Measurements from ENCODE around the gene NFATC1.
A peak's percentile ranks its signal among the peaks of the same experiment; 100 is the strongest.

NFATC1 gene

DNA sequence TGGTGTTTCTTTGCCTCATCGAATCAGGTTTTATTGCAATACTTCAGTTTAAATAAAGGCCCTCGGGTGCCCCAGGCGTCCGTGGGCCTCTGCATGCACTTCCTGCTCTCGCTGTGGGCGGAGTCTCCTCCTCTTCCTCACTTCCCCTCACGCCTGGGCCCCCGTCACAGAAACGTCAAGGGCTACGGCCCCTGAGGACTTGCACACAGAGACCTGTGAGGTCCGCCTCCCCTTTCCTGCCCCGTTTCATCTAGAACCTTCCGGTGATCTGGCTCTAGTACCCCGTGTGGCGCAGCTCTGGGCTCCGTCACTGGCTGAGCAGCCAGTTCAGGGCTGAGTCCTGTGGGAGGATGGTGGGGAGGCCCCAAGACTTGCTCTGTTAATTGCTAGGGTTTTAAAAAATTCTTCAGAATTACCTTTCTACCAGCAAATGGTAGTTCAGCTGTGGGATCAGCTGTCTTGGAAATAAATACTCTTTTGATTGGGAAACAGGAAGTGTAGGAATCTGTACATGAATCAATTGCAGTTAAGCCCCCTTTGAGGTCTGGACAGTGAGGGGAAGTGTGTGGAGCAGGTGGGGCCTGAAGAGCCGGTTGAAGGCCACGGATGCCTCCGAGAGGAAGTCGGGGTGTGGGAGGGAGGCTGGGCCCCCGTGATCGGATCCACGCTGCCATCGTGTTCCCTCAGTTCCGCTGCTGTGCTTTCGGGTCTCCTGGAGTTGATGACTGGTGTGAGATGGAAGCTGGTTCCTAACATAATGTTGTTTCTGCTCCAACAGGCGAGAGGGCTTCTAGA, 10.2 kb downstream of the NFATC1 start:
- peak; percentile 75 to 90 for DNase-seq

DNA sequence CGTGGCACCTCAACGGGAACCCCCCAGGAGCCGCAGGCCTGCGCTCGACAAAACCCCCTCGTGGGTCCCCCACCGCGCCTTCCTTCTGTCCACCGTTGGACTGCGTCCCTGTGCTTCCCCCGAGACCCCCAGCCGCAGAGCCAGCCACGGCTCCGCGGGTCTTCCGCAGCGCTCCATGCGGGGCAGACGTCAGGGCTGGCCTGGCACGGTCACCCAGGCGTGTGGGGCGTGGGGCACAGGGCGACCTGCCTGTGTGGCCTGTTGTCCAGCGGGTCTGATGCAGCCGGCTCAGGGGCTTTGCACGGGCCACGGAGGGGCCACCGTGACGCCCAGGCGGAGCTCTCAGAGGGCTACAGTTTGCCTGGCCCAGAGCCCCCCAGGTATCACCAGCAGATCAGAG, 11.0 kb downstream of the NFATC1 start:
- no peak for DNase-seq

DNA sequence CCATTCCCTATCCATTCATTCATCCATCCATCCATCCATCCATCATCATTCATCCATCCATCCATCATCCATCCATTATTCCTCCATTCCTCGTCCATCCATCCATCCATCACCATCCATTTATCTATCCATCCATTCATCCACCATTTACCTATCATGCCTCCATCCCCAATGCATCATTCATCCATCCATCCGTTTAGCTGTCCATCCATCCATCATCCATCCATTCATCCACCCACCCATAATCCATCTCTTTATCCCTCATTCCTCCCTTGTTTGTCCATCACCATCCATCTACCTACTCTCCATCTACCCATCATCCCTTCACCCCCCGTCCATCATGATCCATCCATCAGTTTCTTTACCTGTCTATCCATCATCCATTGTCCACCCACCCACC, 13.6 kb downstream of the NFATC1 start:
- no peak for DNase-seq

DNA sequence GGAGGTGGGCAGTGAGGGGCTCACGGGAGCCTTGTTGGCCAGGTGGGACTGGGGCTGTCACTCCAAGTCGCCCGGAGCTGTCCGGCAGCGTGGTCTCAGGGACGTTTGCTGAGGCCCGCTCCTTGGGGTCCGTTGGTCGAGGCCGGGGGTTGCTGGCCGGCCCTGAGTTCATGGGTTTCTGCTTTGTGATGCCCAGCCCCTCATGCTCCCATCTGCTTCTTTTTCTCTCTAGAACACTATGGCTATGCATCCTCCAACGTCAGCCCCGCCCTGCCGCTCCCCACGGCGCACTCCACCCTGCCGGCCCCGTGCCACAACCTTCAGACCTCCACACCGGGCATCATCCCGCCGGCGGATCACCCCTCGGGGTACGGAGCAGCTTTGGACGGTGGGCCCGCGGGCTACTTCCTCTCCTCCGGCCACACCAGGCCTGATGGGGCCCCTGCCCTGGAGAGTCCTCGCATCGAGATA, 14.5 kb downstream of the NFATC1 start:
- no peak for DNase-seq

DNA sequence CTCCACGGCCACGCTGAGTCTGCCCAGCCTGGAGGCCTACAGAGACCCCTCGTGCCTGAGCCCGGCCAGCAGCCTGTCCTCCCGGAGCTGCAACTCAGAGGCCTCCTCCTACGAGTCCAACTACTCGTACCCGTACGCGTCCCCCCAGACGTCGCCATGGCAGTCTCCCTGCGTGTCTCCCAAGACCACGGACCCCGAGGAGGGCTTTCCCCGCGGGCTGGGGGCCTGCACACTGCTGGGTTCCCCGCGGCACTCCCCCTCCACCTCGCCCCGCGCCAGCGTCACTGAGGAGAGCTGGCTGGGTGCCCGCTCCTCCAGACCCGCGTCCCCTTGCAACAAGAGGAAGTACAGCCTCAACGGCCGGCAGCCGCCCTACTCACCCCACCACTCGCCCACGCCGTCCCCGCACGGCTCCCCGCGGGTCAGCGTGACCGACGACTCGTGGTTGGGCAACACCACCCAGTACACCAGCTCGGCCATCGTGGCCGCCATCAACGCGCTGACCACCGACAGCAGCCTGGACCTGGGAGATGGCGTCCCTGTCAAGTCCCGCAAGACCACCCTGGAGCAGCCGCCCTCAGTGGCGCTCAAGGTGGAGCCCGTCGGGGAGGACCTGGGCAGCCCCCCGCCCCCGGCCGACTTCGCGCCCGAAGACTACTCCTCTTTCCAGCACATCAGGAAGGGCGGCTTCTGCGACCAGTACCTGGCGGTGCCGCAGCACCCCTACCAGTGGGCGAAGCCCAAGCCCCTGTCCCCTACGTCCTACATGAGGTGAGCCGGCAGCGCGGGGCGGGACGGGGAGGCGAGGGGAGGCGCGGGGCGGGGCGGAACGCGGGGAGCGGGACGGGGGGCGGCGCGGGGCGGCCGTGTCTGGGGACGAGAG, 15.2 kb downstream of the NFATC1 start:
- no peak for DNase-seq

DNA sequence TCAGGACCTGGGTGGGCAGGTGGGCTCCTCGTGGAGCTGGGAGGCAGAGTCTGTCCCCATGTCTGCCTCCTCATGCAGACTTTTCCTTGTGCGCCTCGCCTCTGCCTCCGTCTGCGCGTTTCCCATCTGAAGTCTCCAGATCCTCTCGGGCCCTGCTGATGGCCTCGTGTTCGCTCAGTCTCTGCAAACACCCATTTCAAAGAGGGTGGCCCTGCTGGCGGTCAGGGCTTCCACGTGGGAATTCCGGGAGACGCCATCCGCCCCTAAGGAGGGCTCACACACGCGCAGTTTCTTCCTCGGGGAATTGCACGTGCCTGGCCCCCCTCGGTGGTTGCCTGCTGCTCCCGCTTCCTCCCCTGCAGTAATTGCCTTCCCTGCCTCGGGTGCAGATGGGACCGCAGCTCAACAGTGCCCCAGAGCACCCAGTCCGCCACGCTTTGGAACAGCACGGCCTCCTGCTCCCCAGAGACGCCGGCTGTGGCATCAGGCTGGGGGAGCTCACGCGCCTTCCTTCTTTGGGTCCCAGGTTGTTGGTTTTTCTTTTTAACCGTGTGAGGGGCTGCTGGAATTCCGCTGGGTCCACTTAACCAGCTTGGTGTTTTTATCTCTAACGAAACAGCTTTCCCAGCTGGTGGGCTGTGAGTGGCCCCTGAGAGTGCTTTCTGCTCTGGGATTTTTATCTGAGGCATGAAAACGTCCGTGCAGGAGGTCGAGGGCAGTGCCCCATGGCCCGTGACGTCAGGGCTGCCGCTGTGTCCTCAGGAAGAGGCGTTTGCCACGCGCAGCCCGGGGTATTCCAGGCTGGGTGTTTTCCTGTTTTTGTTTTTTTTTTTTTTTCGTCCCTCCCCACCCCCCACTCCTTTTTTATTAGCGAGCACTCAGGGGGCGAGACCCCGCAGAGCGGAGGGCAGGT, 16.1 kb downstream of the NFATC1 start:
- no peak for DNase-seq

DNA sequence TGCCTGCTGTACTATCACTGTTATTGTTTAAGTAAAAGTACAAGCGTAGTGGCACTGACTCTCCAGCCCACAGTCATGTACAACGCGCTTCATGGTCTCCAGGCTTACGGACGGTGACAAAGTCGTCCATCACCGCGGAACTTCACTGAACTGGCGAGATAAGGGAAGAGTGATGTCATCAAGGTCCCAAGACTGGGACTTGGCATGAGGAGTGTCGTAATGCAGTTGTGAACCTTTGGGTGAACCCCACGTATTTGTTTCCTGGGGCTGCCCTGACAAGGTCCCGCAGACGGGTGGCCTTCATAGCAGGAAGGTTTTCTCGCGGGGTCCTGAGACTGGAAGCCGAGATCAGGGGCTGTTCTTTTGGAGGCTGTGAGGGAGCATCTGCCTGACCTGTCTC, 17.3 kb downstream of the NFATC1 start:
- no peak for DNase-seq

DNA sequence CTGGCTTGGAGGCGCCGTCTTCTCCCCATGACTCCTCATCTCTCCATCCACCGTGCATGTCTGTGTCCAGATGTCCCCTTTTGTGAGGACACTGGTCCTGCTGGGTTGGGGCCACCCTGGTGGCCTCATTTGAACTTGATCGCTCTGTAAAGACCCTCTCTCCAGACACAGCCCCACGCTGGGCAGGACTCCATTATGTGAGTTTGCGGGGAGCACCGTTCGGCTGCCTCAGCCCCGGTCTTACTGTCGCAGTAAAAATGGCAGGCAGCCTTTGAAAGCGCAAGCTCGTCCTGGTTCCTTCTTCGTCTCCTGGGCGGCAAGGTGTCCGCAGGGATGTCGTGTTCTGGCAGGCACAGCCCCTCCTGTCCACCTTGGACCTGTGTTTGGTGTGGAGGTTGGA, 17.7 kb downstream of the NFATC1 start:
- DNase-seq: no peak

DNA sequence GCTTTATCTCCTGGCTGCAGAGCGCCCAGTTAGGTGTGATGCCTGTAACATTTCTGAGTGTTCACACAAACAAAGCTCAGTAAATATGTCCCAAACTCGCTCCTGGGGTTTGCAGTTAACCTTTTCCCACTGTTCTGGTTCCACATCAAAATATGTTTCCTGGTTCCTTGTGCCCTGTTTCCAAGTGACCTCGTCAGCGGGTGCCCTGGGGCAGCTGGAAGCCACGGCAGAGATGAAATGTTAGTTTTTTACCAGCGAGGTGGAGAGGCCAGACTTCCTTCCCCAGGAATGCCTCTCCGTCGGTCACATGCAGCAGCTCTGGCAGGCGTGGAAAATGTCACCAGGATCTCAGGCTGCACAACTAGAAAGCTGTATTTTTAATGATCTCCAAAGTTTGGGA, 18.2 kb downstream of the NFATC1 start:
- DNase-seq: no peak

DNA sequence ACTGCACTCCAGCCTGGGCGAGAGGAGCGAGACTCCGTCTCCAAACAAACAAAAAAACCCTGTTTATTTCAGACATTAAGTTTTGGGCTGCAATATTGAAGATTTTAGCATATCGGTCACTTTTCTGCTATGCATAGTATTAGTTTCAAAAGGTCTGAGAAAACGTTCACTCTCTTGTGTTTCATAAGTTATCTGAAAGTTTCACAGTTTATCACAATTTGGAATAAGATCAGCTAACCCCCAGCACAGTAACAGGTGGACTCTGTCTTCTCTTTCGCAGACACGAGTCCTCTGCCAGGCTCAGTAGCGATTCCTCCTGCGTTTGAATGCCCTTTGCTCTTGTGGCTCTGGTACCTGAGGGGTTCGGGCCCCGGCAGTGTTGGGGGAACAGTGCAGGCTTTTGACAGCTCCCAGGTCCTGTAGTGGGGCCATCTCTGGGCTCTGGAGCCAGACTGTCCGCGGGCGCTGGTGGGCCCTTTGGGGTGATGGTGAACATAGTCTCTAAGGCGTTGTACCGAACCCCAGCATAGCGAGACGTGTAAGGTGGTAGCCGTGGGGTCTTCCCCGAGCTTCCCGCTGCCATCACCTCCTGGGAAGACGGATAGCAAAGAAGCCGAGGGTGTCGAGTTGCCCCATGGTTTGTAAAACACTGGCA, 20.4 kb downstream of the NFATC1 start:
- DNase-seq: no peak

DNA sequence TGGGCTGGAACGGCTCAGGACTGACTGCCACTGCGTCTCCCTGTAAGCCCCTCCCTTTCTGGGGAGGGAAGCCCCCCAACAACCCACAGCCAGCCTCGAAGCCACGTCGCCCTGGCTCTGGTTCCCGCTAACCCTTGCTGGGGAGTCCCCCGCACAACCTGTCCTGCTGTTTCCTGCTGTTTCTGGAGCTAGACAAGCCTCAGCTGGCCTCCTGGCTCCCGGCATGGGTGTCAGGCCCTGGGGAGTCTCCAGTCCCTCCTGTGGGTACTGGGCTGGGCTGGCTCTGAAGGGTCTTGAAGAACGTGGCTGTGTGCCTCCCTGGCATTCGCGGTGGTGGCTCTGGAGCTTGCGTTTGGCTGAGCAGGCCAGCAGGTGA, 20.9 kb downstream of the NFATC1 start:
- no peak for DNase-seq

DNA sequence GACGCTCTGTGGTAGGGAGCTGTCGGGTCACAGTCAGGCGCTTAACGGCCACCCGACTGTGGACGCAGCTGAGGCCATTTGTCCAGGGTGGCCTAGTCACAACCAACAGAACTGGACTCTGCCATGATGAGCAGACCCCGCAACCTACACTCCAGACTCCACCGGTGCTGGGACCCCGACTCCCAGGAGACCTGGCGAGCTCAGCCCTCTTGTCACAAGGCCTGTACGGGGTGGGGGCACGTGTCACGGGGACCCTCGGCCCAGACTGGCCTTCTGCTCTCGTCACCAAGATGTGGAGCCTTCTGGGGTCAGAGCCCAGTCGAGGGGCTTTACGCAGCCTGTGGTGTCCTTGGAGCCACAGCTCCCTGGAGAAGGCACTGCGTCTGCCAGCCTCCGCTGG, 22.5 kb downstream of the NFATC1 start:
- DNase-seq: no peak

DNA sequence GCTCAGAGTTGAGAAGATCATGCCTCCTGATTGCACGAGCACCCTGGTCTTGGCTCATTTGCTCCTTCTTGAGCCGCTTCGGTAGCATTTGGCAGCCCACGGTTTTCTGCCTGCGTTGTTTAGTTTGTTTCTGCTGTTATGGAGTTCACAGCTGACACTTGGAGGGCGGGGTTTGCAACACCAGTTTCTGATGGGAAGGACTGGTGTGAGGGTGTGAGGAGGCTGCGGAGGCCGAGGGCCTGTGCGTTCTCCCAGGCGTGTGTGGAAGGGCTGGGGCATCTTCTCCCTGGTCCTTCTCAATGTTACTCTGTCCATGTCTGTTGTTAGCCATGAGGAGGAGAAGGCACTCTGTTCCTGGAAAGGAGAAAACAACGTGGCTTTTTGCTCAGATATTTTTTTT, 22.9 kb downstream of the NFATC1 start:
- DNase-seq: no peak

DNA sequence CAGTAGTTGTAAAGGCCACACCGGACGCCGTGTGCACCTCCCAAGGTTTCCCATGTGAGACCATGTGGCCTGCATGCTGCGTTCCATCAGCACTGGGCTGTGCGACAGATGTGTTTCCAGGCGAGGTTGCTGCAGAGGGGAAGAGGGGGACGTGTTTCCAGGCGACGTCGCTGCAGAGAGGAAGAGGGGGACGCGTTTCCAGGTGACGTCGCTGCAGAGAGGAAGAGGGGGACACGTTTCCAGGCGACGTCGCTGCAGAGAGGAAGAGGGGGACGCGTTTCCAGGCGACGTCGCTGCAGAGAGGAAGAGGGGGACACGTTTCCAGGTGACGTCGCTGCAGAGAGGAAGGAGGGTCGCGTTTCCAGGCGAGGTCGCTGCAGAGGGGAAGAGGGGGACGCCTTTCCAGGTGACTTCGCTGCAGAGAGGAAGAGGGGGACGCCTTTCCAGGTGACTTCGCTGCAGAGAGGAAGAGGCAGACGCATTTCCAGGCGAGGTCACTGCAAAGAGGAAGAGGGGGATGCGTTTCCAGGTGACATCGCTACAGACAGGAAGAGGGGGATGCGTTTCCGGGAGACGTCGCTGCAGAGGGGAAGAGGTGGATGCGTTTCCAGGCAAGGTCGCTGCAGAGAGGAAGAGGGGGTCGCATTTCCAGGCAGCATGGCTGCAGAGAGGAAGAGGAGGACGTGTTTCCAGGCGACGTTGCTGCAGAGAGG, 24.5 kb downstream of the NFATC1 start:
- no peak for DNase-seq

DNA sequence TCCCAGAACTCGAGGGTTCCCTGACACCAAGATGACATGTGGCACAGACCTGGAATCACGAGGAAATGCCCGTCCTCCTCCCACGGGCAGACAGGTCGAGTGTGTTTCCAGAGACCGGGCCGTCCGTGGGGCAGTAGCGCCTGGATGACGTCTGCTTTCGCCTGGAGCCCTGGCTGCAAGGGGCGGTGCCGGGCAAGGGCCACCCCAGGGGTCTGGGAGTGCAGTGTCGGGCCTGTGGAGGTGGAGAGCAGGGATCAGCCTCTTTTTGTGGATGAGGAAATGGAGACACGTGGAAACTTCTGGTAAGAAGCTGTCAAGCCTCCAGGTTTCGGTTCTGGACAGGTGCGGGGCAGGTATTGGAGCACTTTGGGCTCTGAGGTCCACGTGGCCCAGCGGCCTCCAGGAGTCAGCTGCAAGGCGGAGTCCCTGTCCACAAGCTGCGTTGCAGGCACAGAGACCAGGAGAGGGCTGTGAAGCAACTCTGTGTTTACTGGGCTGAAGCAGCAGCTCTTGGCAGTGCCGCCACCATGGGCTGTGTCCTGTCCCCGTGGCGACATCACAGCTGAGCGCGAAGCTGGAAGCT, 25.6 kb downstream of the NFATC1 start:
- DNase-seq: no peak

DNA sequence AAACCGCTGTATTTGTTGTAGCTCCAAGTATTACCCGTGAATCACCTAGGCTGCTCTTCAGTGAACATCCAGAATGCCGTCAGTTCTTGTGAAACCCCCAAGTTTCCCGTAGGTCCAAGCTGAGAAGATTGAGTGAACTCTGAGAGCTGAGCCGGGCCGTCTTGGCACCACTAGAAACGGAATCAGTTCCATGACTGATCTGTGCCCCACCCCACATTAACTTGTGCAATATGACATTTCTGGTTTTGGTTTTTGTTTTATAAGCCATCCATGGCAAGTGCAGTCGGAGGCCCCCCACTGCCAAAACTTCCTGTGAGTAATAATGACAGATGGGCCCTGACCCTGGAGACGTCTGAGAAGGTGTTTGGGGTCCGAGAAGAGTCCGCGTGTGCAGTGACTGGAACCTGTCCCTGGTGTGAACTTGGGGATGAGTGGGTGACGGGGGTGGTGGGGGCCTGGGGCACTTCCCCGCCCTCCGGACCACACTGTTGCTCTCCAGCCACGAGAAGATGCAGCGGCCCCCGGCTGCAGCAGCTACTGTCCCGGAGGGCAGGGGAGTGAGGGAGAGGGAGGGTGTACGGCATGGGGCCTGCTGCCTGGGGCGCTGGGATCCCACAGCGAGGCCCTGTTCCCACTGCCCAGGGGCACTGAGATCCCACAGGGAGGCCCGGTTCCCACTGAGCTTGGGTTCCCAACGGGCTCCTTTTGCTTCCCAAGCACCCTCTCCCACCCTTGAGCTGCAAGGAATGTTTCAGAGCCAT, 26.5 kb downstream of the NFATC1 start:
- DNase-seq: no peak

DNA sequence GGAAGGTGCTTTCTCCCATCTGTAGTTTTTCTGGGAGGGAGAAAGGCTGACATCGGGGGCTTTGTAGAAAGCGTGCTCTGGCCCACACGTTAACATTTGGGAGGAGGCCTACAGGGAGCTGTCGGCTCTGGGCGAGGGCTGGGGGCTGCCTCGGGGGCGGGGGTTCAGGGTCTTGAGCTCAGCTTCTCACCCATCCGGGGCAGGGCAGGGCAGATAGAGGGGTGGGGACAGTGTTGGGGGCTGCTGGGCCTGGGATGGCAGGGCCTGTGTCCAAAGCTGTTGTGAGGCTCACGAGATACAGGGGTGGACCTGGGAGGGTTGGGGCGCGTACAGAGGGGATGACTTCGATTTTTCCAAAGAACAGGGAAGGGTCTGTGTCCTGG, 27.0 kb downstream of the NFATC1 start:
- DNase-seq: no peak

DNA sequence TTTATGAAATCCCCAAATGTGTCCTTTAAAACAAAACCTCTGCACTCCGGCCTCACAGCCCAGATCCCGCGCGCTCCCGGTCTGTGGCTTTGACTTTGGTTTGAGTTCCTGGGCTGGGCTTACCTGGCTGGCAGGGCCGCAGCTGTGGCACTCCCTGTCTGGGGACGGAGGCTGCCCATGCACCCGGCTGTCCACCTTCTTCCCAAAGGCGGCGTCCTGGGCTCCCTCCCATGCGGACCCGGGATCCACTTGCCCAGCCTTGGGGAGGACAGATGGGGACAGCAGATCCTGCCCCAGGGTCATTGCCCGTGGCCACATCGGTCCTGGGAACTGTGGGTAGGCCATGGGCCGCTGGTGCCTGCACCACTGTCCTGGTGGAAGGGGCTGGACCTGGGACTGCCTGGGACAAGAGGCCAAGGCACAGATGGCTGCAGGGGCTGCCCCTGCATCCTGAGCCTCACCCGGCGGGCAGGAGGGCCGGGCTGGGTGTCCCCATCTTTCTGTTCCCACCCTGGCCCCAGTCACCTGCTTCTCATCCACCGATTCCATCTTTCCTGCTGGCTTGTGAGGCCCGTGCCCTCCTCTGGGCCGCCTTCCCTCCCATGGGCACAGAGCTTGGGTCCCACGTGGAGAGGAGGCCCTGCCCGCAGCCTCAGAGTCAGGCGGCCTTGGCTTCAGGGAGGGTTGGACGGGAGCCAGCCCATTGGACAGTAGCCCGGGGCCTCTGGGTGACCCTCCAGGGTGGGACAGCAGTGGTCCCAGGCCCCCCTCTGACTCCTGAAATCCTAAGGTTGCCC, 27.7 kb downstream of the NFATC1 start:
- no peak for DNase-seq

DNA sequence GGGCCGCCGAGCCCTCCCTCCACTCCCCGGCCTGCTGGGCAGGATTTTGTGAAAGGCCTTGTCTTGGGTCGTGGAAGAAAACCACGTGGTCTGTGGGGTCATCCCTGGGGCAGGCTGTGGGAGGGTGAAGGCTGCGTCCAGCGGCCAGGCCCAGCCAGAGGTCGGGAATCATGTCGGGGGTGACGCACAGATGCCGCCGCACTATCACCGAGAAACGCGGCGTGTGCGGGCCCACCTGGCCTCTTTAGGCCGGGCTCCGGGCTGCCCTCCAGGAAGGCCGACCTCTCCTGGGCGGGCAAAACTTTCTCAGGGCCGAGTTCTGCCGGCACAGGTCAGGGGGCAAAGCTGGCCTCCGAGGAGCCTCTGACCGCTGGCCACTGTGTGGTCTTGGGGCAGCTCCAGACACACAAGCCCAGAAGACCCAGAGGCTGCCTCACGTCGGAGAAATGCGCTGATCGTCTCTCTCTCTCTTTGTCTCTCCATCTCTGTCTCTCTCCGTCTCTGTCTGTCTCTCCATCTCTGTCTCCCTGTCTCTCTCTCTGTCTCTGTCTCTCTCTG, 28.4 kb downstream of the NFATC1 start:
- no peak for DNase-seq

Data from stimulated activated CD4-positive, alpha-beta T cell treated with anti-CD3 and anti-CD28 coated beads, Interleukin-4, amount 100 ng/mL, for 4 hours (primary cell).